ENCODE data around the gene MACROD2.

MACROD2 gene

GRCh38 chr20:16058268-16058667 lies 2063.0 kb downstream of the MACROD2 start:
- no peak overlapping the region for H3K4me3 ChIP-seq (replicated peaks; ENCODE audit: low read depth, low read length)
- TF ChIP-seq CTCF (IDR thresholded peaks at IDR 0.05; ENCODE audit: insufficient read depth, low read length, poor library complexity, severe bottlenecking), result no peak
- H3K36me3 ChIP-seq (ENCODE audit: control insufficient read depth, insufficient read depth, low read length), result no peaks in the 10 kb centered on the region
- H3K27me3 ChIP-seq (replicated peaks; ENCODE audit: control insufficient read depth, insufficient read depth, low read length), result no peaks in the 10 kb centered on the region
- no peak for DNase-seq (ENCODE audit: extremely low read depth, insufficient read length)

GRCh38 chr20:16059841-16060240 lies 2064.5 kb downstream of the MACROD2 start:
- Histone ChIP-seq H3K27me3 (replicated peaks; ENCODE audit: control insufficient read depth, insufficient read depth, low read length) (no peaks in the 10 kb centered on the region), H3K4me3 (replicated peaks; ENCODE audit: low read depth, low read length) (no peak overlapping the region), H3K36me3 (ENCODE audit: control insufficient read depth, insufficient read depth, low read length) (no peaks in the 10 kb centered on the region)
- no peak for DNase-seq (ENCODE audit: extremely low read depth, insufficient read length)
- TF ChIP-seq CTCF (IDR thresholded peaks at IDR 0.05; ENCODE audit: insufficient read depth, low read length, poor library complexity, severe bottlenecking), result no peak

GRCh38 chr20:16061351-16061750 lies 2066.0 kb downstream of the MACROD2 start:
- Histone ChIP-seq H3K27me3 (replicated peaks; ENCODE audit: control insufficient read depth, insufficient read depth, low read length) (no peaks in the 10 kb centered on the region), H3K4me3 (replicated peaks; ENCODE audit: low read depth, low read length) (no peak overlapping the region), H3K36me3 (ENCODE audit: control insufficient read depth, insufficient read depth, low read length) (no peaks in the 10 kb centered on the region)
- no peak for DNase-seq (ENCODE audit: extremely low read depth, insufficient read length)
- TF ChIP-seq CTCF (IDR thresholded peaks at IDR 0.05; ENCODE audit: insufficient read depth, low read length, poor library complexity, severe bottlenecking), result no peak

GRCh38 chr20:16062661-16063581 lies 2067.6 kb downstream of the MACROD2 start:
- Histone ChIP-seq H3K27me3 (replicated peaks; ENCODE audit: control insufficient read depth, insufficient read depth, low read length) (no peaks in the 10 kb centered on the region), H3K4me3 (replicated peaks; ENCODE audit: low read depth, low read length) (no peak overlapping the region), H3K36me3 (ENCODE audit: control insufficient read depth, insufficient read depth, low read length) (no peaks in the 10 kb centered on the region)
- DNase-seq (ENCODE audit: extremely low read depth, insufficient read length), result no peak
- TF ChIP-seq CTCF (IDR thresholded peaks at IDR 0.05; ENCODE audit: insufficient read depth, low read length, poor library complexity, severe bottlenecking), result no peak

- no peak for DNase-seq (ENCODE audit: extremely low read depth, insufficient read length)
- Histone ChIP-seq H3K27me3 (replicated peaks; ENCODE audit: control insufficient read depth, insufficient read depth, low read length) (no peaks in the 10 kb centered on the region), H3K36me3 (ENCODE audit: control insufficient read depth, insufficient read depth, low read length) (no peaks in the 10 kb centered on the region), H3K4me3 (replicated peaks; ENCODE audit: low read depth, low read length) (no peak overlapping the region)
- TF ChIP-seq CTCF (IDR thresholded peaks at IDR 0.05; ENCODE audit: insufficient read depth, low read length, poor library complexity, severe bottlenecking), result no peak
Measured at GRCh38 chr20:16063881-16064280, 2068.6 kb downstream of the MACROD2 start.

Measured in GM06990 (cell line).